ENCODE measurements around the gene PRAMEF9.
"Not testable (repeated sequence)": the region's sequence is repeated elsewhere in the genome, so short reads cannot be mapped to it uniquely, and the experiment has no call there.

Gene PRAMEF9

DNA sequence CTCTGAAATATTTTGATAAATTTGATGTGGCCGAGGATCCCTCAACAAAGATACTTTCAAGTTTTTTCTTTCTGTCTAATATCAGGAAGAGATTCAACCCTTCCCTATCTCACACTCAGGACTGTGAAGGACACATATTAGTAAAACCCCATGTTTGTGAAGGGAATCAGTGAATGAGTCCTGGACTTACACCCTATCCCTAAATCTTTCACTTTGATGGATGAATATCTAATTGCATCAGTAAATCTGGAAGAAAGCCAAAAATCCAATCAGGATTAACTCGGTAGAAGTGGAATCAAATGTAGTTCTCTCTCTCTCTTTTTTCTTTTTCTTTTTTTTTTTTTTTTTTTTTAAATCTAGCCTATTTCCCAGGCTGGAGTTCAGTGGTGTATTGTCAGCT, at the start of gene PRAMEF9:
Gene PRAMEF9, plus strand, starts transcription at position 301 of the 400 bp plus-strand sequence. CDS start 3,433 bp downstream, outside the sequence.
- DNase-seq (ENCODE audit: low spot score), result not testable (repeated sequence)

DNA sequence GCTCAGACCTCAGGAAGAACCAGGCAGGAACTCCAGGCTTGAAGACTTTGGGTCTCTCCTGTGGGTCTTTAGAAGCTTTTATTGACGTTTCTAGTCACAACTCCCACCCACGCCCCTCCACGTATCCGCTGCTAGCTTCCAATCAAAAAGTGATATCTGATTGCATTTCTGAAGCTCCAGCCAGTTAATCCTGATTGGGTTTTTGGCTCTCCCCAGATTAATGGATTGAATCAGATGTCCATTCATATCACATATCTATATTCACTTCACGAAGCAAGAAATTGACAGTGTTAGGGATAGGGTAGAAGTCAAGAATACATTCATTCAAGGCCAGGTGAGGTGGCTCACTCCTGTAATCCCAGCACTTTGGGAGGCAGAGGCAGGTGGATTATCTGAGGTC, 15.7 kb upstream of the PRAMEF9 start, which contains the start of gene PRAMEF26:
Gene PRAMEF26, minus strand, starts transcription at position 101 of the 400 bp plus-strand sequence. CDS start 2,914 bp downstream, outside the sequence.
- DNase-seq (ENCODE audit: low spot score), result not testable (repeated sequence)

DNA sequence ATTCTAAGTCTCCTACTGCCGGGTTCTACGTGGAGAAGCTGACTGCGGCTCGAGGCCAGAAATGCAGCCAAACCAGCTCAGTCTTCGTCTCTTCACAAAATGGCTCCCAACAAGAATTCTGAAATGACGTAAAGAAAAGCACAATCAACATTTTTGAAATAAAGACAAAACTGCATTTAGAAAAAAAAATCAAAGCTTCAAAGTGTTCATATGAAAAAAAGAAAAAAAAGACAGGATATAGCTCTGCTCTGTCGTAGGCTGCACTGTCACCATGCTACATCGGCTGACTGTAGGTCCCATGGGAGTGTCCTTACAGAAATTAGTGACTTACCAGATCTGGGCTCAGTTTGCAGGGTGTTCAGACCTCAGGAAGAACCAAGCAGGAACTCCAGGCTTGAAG, 6.1 kb upstream of the PRAMEF9 start, which contains the start of gene HNRNPCL4:
Gene HNRNPCL4, minus strand, starts transcription at position 101 of the 400 bp plus-strand sequence. CDS start 164 bp downstream, outside the sequence.
- DNase-seq (ENCODE audit: low spot score), result not testable (repeated sequence)

DNA sequence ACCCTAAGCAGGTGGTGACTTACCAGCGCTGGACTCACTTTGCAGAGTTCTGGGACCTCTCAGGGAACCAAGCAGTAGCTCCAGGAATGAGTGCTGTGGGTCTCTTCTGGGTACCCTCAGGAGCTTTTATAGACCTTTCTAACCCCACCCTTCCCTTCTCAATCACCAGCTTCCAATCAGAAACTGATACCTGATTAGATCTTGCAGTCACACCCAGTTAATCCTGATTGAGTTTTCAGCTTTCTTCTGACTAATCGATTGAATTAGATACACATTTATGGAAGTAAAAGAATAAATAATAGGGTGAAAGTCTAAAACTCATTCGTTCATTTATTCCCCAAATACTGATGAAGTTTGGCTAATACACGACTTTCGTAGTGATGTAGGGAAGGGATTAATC, 29.7 kb downstream of the PRAMEF9 start, which contains the start of gene PRAMEF13:
Gene PRAMEF13, minus strand, starts transcription at position 101 of the 400 bp plus-strand sequence. CDS start 1,820 bp downstream, outside the sequence.
- not testable (repeated sequence) for DNase-seq (ENCODE audit: low spot score)

DNA sequence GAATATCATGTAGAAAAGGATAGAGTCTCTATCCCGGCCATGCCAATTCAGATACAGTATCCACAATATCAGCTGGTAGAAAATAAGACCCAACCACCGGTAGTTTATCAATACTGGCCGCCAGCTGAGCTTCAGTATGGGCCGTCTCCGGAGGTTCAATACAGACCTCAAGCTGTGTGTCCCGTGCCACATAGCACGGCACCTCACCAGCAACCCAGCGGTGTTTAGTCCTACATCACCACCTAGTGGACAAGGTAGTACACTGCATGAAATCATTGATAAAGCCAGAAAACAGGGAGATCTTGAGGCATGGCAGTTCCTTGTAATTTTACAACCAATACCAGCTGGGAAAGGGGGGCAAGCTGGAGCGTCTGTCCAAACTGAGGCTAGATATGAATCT, 37.1 kb downstream of the PRAMEF9 start:
- DNase-seq (ENCODE audit: low spot score), result not testable (repeated sequence)

DNA sequence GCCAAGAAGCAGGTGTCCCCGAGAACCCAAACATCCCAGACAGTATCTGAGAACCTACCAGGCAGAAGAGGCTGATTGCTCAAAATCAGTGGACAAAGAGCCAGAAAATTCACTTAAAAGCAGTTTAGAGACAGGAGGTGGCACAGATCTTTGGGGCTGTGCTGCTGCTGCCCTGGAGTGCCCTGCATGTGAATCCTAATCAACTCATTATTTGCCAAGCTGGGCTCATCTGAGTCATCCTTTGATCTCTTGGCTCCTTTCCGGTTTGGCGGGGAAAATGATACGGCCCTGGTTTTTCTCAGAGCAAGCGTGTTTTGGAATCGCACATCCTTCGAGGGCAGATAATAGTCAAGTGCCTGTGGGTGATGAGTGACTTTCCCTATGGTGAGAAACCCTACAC, 45.0 kb downstream of the PRAMEF9 start:
- not testable (repeated sequence) for DNase-seq (ENCODE audit: low spot score)

DNA sequence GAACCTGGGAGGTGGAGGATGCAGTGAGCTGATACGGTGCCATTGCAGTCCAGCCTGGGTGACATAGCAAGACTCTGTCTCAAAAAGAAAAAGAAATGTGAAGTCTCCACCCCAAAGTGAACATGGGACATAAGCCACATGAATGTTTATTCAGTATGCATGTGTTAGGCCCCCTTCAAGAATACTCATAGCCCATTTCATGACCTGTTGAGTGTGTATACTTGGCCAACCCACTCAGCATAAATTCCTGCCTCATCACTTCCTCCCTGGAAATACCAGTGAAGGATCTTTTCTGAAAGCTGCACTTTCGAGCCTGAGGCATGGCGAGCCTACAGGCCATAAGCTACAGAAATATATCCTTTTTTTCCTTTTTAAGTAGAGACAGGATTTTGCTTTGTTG, 47.6 kb downstream of the PRAMEF9 start:
- not testable (repeated sequence) for DNase-seq (ENCODE audit: low spot score)

DNA sequence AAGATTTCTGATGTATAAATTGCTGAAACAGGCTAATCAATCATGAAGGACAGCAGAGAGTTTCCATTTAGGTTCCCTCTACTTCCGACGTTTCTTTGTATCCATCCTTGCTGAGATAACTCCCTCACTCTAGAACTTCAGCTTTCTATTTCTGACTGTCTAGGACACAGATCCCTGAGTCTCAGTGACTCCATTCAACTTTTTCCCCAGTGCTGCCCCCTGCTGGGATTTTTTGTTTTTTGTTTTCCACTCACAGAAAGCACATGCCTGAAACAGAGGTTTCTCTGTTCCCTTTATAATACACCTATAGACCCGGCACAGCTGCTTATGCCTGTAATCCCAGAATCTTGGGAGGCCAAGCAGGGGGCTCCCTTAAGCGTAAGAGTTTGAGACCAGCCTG, 51.1 kb downstream of the PRAMEF9 start:
- DNase-seq (ENCODE audit: low spot score), result not testable (repeated sequence)

DNA sequence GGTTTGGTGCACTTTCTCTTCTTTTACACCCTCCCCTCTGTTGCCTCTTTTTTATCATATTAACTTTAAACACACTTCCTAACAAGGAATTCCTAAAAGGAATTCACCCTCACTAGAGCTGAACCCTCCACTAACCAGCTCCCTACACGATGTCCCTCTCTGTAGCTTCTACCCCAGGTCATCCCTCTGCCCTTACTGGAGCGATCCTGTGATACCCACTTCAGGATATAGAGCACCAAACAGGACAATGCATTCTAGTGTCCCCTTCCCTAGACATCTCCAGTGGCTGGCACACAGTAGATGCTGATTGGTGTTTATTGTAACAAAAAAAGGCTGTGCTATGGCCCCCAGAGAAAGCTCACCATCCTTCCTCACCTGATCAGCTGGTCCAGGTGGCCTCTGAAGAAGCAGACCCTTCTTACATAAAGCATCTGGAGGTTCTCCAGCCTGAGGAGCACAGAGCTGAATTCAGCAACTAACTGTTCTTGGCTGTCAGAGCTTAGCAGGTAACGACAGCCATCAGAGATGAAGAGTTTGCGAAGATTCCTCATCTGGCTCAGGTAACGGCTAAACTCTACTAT, 52.9 kb downstream of the PRAMEF9 start:
- no peak for DNase-seq (ENCODE audit: low spot score)

DNA sequence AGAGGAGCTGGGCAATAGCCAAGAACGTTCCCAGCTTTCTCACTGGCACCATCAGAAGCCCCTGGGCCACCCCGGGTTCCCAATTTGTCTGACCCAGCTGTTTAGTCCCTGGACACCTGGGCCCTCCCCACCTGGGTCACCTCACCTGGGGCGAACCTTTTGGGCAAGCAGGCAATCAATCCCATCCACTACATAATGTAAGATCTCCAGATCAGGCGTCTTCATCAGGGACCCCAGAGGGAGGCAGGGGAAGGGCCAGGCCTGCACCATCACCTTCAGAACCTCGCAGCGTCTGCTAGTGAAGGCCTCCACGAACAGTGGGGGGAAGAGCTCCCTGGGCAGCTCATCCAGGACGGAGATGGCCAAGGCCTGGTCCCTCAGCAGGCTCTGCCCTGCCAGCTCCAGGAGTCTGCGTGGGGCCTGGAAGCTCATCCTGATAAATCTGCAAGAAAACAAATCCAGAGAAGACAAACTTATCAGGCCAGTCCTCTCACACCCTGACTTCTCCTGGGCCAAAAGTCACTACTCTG, 54.1 kb downstream of the PRAMEF9 start, which contains the start of gene PRAMEF18:
Gene PRAMEF18, minus strand, starts transcription at position 480 of the 530 bp plus-strand sequence. Its CDS starts 48 bp downstream, at position 432.
- not testable (repeated sequence) for DNase-seq (ENCODE audit: low spot score)

DNA sequence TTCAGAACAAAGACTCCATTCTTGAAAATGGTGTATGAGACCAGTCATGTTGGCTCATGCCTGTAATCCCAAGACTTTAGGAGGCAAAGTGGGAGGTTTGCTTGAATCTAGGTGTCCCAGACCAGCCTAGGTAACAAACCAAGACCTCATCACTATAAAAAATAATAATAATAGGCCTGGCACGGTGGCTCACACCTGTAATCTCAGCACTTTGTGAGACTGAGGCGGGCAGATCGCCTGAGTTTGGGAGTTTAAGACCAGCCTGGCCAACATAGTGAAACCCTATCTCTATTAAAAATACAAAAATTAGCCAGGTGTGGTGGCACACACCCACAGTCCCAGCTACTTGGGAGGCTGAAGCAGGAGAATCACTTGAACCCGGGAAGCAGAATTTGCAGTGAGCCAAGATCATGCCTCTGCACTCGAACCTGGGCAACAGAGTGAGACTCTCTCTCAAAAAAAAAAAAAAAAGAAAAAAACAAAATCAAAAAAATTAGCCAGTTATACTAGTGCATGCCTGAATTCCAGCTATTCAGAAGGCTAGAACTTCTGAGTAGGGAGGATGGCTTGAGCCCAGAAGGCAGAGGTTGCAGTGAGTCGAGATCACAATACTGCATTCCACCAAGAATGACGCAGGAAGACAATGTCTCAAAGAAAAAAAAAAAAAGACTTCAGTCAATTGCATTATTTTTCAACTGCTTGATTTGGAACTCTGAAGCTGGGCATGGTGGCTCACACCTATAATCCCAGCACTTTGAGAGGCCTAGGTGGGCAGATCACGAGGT, 55.8 kb downstream of the PRAMEF9 start:
- not testable (repeated sequence) for DNase-seq (ENCODE audit: low spot score)

DNA sequence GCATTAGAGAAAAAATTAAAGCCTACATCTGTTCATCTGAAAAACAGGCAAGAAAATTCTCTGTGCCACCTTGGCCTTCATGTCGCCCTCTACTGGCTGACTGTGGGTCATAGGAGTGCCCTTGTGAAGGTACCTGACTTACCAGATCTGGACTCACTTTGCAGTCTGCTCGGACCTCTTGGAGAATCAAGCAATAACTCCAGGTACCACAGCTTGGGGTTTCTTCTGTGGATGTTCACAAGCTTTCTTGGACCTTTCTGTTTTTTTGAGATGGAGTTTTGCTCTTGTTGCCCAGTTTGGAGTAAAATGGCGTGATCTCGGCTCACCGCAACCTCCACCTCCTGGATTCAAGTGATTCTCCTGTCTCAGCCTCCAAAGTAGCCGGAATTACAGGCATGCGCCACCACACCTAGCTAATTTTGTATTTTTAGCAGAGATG, 56.7 kb downstream of the PRAMEF9 start:
- DNase-seq (ENCODE audit: low spot score), result peak; percentile 24

Data from SW480 (cell line).